GM19238 (cell line): ENCODE results near the gene EFHC1.
"Not testable (repeated sequence)": the region's sequence is repeated elsewhere in the genome, so short reads cannot be mapped to it uniquely, and the experiment has no call there.

Source experiments
- DNase-seq: peaks from one replicate; pipeline ENCODE4 v3.0.0; 2011; ENCODE audit warnings: low spot score; ENCODE audit not compliant: insufficient read length

The EFHC1 gene

GRCh38 chr6:52419809-52420667 is at the start of gene EFHC1:
TSS of gene EFHC1 (plus strand) at chr6:52420342. CDS start at chr6:52420411, 69 bp downstream.
- DNase-seq: peak; percentile 79

- DNase-seq: no peak
Observed at GRCh38 chr6:52371656-52372191, 48.4 kb upstream of the EFHC1 start.

DNA sequence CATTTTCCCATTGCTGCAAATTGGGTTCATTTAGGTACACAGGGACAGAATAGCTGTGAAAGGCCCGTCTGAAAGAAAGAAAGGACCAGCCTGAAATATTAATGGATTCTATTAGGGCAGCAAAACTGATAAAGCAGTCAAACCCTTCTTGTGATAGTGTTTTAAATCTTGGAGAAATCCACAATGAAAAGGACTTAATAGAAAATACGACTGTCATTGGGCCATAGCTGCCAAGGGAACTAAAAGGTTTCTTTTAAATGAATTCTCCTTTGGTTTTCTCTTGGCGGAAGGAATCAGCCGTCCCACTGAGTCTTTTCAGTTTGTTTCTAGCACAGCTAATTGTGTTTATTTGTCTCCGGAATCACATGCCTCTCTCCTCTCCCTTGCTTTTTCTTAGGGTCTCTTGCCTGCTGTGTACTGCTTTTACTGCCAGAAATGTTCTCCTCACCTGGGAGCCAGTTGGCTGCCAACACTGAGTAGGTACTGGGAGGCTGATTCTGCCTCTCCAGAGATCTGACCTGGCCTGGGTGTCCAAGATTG is 46.9 kb upstream of the EFHC1 start:
- DNase-seq: no peak

GRCh38 chr6:52374247-52374646 is 45.9 kb upstream of the EFHC1 start:
- no peak for DNase-seq

- DNase-seq: no peak
Observed at GRCh38 chr6:52375780-52376556, 44.2 kb upstream of the EFHC1 start.

GRCh38 chr6:52376763-52377162 is 43.4 kb upstream of the EFHC1 start:
- DNase-seq: no peak

DNA sequence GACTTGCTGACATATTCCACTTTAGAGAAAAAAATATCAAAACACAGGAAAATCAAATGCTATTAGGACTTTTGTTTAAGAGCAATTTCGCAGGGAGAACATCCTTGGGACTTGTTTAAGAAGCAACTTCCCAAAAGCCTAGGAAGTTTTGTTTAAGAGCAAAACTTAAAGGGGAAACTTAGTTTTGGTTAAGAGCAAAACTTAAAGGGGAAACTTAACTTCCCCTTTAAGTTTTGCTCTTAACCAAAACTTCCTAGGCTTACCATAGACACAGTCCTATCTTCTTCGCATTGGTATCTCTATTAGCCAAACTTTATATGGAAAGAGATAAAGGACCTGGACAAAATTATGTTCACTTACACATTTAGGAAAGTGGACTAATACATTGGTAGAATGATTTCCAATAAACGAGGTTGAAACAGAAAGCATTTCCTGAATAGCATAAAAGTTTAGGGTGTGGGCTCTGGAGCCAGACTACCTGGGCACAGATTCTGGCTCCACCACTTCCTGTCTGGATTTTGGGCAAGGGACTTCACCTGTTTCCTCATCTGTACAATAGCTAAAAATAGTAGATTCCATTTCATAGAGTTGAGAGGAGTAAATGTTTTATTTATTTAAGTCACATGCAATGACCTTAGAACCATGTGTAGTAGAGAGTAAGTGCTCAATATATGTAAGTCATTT is 42.5 kb upstream of the EFHC1 start:
- no peak for DNase-seq

DNA sequence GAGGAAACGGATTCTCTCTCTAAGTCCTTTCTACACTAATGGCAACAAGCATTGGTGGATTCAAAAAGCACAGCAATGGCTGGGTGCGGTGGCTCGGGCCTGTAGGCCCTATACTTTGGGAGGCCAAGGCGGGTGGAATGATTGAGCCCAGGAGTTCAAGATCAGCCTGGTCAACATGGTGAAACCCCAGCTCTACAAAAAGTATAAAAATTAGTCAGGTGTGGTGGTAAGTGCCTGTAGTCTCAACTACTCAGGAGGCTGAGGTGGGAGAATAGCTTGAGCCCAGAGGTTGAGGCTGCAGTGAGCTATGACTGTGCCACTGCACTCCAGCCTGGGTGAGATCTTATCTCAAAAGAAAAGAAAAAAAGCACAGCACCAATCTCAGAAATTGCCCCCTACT is 38.9 kb upstream of the EFHC1 start:
- no peak for DNase-seq

DNA sequence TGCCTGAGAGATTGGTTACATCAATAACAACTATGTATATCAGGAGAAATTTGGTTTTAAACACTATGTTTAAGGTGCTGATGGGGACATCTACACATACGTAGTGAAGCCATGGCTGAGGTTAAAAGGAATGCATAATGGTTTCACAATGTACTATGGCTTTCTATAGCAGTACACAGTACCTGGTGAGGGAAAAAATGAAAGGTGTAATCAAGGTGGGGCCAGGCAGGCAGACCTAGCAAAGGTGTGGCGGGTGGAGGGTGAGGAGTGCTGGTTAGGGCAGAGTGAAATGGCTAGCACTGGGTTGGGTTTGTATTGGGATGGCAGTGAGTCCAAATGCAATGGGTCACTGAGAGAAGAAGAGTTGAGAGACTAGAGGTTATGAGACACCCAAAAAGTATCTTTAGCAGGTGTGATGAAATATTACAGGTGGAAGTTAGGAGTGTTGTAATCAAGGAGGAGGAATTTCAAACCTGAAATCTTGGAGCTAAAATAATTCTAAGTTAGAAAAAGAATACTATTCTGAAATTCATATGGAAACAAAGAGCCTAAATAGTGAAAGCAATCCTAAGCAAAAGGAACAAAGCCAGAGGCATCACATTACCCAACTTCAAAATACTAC is 35.9 kb upstream of the EFHC1 start:
- no peak for DNase-seq

- DNase-seq: no peak
Observed at GRCh38 chr6:52385074-52385473, 35.1 kb upstream of the EFHC1 start.

- DNase-seq: not testable (repeated sequence)
Observed at GRCh38 chr6:52388119-52388518, 32.0 kb upstream of the EFHC1 start.

DNA sequence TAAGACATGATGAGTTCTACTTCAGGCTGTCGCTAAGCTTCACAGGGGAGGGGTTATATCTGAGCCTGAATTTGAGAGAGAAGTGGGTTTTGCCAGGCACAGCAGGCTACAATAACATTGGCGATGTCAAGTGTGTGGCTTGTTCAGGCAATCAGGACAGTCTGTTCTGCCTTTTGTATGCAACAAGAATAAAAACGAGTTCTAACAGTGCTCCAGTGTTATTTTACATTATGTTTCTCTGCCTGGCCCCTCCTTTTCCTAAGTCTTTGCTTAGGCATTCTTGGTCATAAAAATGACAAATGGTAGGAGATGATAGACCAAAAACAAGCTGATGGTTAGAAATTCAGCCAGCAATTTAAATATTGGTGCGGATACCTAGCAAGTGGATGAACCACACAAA is 31.4 kb upstream of the EFHC1 start:
- DNase-seq: no peak

DNA sequence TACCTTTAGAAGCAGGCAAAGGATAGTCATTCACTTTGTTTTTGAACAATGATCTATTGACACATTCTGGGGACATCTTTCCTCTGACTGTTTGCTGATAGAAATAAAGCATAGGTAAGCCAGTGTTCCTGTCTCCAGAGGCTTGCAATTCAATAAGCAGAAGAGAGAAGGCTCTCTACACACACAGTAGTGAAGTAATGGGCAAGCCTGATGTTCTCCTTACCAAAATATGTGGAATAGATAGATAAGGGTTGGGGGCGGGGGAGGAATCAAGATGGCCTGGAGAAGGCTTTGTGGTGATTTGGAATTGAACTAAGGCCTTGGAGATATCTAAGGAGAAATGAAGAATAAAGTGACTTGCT is 30.9 kb upstream of the EFHC1 start:
- DNase-seq: no peak

DNA sequence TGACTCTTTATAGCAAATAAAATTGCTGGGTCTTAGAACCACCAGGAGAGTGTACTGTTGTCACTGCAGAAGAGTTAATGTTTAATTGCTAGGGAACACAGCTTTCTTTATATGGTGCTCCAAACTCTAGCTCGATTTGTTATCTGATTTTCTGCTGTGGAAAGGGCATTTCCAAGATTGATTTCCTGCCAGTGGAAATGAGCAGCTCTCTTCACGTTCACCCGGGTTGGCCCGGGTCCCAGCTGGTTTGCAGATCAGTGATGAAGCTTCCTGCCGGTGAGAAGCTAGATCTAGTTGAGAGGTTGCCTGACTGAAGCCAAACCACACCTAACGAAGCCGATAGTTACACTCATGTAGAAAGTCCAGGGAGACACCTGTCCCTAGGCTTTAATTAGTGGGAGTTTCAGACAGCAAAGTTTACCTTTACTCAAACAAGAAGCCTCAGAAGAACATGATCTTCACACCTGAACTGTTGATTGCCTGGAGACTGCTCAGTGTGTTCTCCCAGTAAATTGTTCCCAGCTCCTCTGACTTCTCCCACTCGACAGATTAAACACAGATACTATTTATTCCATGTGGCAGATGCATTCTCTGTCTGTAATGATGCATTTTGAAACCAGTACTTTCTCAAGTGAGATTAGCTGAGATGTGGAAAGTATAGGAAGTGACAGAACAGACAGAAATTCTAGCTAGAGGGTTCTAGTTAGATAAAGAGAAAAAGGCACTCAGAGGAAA is 30.3 kb upstream of the EFHC1 start:
- peak; percentile 52 for DNase-seq

DNA sequence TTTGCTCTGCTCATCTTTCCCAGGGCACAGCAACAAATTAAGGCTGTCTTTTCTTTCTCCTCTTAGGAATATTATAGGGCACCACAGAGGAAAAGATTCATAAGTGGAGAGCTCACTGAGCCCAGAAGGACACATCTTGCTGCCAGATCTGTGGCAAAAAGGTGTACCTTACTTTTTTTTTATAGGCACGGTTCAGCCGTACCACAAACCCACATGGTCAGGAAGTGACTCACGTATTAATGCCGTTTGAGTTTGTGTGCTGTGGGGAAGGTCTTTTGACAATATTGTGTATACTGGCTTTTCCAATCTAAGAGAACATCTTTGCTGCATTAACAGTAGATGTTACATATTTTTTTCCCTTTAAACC is 29.8 kb upstream of the EFHC1 start:
- peak; percentile 24 for DNase-seq

GRCh38 chr6:52391599-52391998 is 28.5 kb upstream of the EFHC1 start:
- DNase-seq: no peak

DNA sequence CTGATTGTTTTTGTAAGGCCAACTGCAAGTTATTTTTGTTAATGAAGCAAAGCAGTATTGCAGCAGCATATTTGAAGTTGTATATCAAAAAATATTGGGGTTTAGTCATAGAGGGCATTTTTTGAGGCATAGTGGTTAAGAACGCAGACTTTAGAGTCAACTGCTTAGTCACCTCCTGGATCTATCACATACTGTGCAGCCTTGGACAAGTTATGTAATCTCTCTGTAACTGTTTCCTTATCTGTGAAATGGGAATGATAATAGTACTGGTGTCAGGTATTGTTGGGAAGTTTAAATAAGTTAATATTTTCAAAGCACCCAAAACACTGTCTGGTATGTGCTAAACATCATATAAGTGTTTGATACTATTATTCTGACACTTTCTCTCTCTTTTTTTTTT is 27.2 kb upstream of the EFHC1 start:
- no peak for DNase-seq

GRCh38 chr6:52393780-52394179 is 26.4 kb upstream of the EFHC1 start:
- DNase-seq: no peak

GRCh38 chr6:52394251-52394666 is 25.9 kb upstream of the EFHC1 start:
- DNase-seq: peak; percentile 16

DNA sequence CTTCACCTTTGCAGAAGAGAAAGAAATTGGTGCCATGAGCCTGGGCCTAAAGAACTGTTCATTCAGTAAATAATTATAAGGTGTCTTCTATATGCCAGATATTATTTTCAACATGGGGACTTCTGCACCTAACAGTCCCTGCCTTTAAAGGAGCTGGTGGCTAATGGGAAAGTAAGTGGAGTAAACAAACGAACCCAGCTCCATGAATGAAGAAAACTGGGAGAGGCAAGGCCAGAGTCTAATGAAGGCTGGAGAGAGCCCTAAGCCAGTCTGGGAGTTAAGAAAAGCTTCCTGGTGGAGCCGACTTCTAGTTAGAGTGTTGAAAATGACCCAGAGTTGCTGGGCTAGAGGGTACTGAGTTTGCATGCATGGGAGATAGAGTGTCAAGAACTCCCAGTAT is 24.2 kb upstream of the EFHC1 start:
- no peak for DNase-seq
